Measurements from ENCODE around the gene LBP.

- TF ChIP-seq CTCF (IDR thresholded peaks at IDR 0.05) = no peak
- no peak for TF ChIP-seq POLR2A (IDR thresholded peaks at IDR 0.05)
These were observed 20.0 kb upstream of the LBP start for GRCh38 chr20:38326309-38326708.
